ENCODE data around the gene EIF4G3. TPM values are rescaled to one million over a fixed set of nuclear protein-coding genes. Genes with fewer than 3 reads are reported as not detected.

Gene EIF4G3
- total RNA-seq, 2 donors from 2014 or later: 70.3 to 70.5 TPM

DNA sequence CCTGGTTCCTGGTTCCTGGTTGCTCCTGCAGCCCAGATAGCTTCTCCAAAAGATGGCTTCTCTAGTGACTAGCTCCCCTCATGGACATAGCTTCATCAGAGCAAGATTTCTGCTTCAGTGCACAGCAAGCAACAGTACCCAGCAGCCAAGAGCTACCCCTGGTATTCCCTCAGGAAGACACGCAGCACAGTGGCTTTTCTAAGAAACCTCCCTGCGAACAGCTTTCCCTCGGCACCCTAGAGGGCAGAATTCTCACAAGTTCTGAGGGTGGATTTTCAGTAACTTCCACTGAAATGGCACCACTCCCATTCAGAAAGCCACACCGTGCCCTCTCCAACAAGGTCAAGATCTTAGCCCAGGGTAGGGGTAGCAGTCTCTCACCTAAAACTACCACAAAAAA, 128.2 kb downstream of the EIF4G3 start:
- no peak overlapping the region for H3K27ac ChIP-seq
- no peak overlapping the region for H3K4me3 ChIP-seq
- H3K27me3 ChIP-seq: no peaks in the 10 kb centered on the region
- intact Hi-C loops (cut with DNase I): no loop called here
- H3K4me1 ChIP-seq: peaks cover 6% of the 10 kb centered on the region
- no peaks in the 10 kb centered on the region for H3K36me3 ChIP-seq
- TF ChIP-seq, protein P1, sequence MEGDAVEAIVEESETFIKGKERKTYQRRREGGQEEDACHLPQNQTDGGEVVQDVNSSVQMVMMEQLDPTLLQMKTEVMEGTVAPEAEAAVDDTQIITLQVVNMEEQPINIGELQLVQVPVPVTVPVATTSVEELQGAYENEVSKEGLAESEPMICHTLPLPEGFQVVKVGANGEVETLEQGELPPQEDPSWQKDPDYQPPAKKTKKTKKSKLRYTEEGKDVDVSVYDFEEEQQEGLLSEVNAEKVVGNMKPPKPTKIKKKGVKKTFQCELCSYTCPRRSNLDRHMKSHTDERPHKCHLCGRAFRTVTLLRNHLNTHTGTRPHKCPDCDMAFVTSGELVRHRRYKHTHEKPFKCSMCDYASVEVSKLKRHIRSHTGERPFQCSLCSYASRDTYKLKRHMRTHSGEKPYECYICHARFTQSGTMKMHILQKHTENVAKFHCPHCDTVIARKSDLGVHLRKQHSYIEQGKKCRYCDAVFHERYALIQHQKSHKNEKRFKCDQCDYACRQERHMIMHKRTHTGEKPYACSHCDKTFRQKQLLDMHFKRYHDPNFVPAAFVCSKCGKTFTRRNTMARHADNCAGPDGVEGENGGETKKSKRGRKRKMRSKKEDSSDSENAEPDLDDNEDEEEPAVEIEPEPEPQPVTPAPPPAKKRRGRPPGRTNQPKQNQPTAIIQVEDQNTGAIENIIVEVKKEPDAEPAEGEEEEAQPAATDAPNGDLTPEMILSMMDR (IDR thresholded peaks at IDR 0.05): no peak
- no peak for DNase-seq
- no peak overlapping the region for H3K9ac ChIP-seq (ENCODE audit: low read depth in 2 of 2, low read length in 2 of 2)
- no peaks in the 10 kb centered on the region for H3K9me3 ChIP-seq

DNA sequence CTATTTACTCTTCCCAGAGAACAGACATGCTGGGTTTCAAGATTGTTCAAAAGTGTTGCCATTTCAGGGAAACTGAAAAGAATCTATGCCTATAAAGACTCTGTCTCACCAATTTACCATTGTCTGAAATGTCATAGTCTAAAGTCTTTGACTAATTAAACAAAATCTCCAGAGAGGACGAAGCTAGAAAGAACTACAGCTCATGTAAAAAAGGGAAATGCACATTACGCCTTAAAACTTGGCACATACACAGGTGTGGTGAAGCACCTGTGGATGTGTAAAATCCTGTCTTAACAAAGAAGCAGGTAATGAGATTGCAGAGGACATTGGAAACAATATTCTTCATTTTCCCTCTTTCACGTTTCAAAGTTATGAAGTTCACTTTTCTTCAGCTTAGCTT, 130.6 kb downstream of the EIF4G3 start:
- H3K9me3 ChIP-seq: no peaks in the 10 kb centered on the region
- intact Hi-C loops (cut with DNase I): no loop called here
- H3K36me3 ChIP-seq: no peaks in the 10 kb centered on the region
- no peak overlapping the region for H3K4me3 ChIP-seq
- H3K9ac ChIP-seq (ENCODE audit: low read depth in 2 of 2, low read length in 2 of 2): no peak overlapping the region
- H3K27me3 ChIP-seq: no peaks in the 10 kb centered on the region
- TF ChIP-seq, protein P1 (IDR thresholded peaks at IDR 0.05): no peak
- H3K27ac ChIP-seq: no peak overlapping the region
- no peak for DNase-seq
- peaks cover 6% of the 10 kb centered on the region for H3K4me1 ChIP-seq

DNA sequence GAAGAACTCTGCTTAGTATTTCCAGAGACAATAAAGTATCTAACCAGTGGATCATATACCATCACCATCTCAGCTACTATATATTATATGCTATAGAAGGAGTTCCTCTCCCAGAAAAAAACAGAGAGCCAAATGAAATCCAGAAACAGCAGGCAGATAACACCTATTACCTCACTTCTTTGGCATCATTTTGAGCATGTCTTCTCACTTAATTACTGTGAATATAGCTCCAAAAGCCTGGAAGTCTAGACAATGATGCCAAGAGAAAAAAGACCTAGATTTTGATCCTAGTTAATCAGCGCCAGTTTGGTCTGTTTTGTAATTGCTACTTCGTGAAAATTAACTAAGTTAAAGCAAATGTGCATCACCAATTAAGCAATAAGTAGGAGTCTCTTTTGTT, 131.3 kb downstream of the EIF4G3 start:
- TF ChIP-seq, protein P1 (IDR thresholded peaks at IDR 0.05): no peak
- Histone ChIP-seq H3K4me3 (no peak overlapping the region), H3K9ac (ENCODE audit: low read depth in 2 of 2, low read length in 2 of 2) (no peak overlapping the region), H3K9me3 (no peaks in the 10 kb centered on the region), H3K27me3 (no peaks in the 10 kb centered on the region), H3K27ac (no peak overlapping the region), H3K4me1 (peaks cover 6% of the 10 kb centered on the region), H3K36me3 (no peaks in the 10 kb centered on the region)
- no peak for DNase-seq
- intact Hi-C loops (cut with DNase I): no loop called here

DNA sequence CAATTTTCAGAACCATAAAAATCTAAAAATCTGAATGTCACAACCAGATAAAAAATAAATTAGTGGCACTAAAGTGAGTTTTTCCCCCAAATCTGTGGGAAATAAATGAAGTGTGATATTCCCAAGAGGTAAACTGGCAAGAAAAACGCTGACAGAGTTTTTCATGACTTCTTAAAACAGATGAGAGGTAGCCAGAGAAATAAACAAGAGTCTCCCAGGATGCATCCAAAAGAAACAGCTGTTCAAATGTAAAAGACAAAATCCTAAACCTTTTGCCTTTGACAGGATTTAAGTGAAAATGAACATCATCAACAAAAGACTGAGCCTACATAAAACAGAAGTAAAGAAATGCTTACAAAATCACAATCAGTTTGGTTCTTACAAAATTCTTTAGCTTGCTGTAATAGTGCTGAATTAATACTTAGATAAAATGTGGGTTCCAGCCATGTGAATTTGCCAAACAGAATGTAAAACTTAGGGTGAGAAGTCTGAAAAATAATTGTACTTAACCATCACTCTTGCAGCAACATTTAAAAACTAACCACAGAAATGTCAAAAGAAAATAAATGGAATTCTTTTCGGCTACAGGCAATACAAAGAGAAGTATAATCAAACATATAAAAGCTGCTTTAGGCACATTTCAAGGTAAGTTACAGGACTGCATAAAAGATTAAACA, 133.6 kb downstream of the EIF4G3 start:
- intact Hi-C loops (cut with DNase I): no loop called here
- no peaks in the 10 kb centered on the region for H3K27me3 ChIP-seq
- no peak for DNase-seq
- H3K36me3 ChIP-seq: no peaks in the 10 kb centered on the region
- H3K4me1 ChIP-seq: peaks cover 6% of the 10 kb centered on the region
- no peak overlapping the region for H3K9ac ChIP-seq (ENCODE audit: low read depth in 2 of 2, low read length in 2 of 2)
- H3K4me3 ChIP-seq: no peak overlapping the region
- TF ChIP-seq, protein P1 (IDR thresholded peaks at IDR 0.05): no peak
- H3K9me3 ChIP-seq: no peaks in the 10 kb centered on the region
- H3K27ac ChIP-seq: no peak overlapping the region

DNA sequence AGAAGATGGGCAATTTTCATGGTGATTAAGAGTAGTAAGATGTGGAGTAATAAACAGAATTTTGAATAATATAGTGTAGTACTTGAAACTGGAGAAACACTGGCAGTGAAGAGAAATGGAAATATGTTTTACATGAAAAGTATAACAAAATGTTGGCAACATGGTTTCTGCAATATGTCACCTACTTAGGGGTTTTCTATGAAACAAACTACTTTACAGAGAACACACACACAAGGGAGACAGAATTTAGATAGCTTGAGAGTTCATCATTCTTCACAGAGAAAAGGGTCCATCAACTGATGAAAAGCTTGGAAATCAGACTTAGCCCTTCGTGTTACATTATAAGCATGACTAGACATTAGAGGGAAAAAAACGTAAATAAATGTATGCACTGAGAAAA, 135.2 kb downstream of the EIF4G3 start:
- H3K4me1 ChIP-seq: peaks cover 6% of the 10 kb centered on the region
- no peak for DNase-seq
- no peak overlapping the region for H3K27ac ChIP-seq
- TF ChIP-seq, protein P1 (IDR thresholded peaks at IDR 0.05): no peak
- H3K4me3 ChIP-seq: no peak overlapping the region
- no peaks in the 10 kb centered on the region for H3K36me3 ChIP-seq
- intact Hi-C loops (cut with DNase I): no loop called here
- H3K9ac ChIP-seq (ENCODE audit: low read depth in 2 of 2, low read length in 2 of 2): no peak overlapping the region
- H3K27me3 ChIP-seq: no peaks in the 10 kb centered on the region
- H3K9me3 ChIP-seq: no peaks in the 10 kb centered on the region
